NCI-H1092 (cell line): Measurements from ENCODE around the gene OLFM1.
"Not testable (repeated sequence)": the region's sequence is repeated elsewhere in the genome, so short reads cannot be mapped to it uniquely, and the experiment has no call there.

Experiments
- DNase-seq: peaks from one replicate; lab custom pipeline; 2025; lab: John Stamatoyannopoulos, UW

OLFM1 gene

GRCh38 chr9:135060461-135061116 is 26.9 kb upstream of the OLFM1 start:
- no peak for DNase-seq

GRCh38 chr9:135061441-135061840 is 26.0 kb upstream of the OLFM1 start:
- DNase-seq: no peak

GRCh38 chr9:135062254-135062653 is 25.2 kb upstream of the OLFM1 start:
- no peak for DNase-seq

GRCh38 chr9:135063466-135063865 is 24.0 kb upstream of the OLFM1 start:
- not testable (repeated sequence) for DNase-seq

- DNase-seq: not testable (repeated sequence)
These were observed 23.6 kb upstream of the OLFM1 start for GRCh38 chr9:135063888-135064287.

- no peak for DNase-seq
These were observed 22.3 kb upstream of the OLFM1 start for GRCh38 chr9:135065151-135065550.

- DNase-seq: no peak
These were observed 21.7 kb upstream of the OLFM1 start for GRCh38 chr9:135065804-135066203.

- DNase-seq: no peak
These were observed 21.2 kb upstream of the OLFM1 start for GRCh38 chr9:135066291-135066690.

GRCh38 chr9:135067096-135067710 is 20.3 kb upstream of the OLFM1 start:
- no peak for DNase-seq

- no peak for DNase-seq
These were observed 18.6 kb upstream of the OLFM1 start for GRCh38 chr9:135068776-135069415.

- no peak for DNase-seq
These were observed 17.8 kb upstream of the OLFM1 start for GRCh38 chr9:135069558-135070197.

- no peak for DNase-seq
These were observed 17.1 kb upstream of the OLFM1 start for GRCh38 chr9:135070198-135070951.

GRCh38 chr9:135070964-135071735 is 16.3 kb upstream of the OLFM1 start:
- no peak for DNase-seq

- DNase-seq: no peak
These were observed 14.3 kb upstream of the OLFM1 start for GRCh38 chr9:135073081-135073740.

GRCh38 chr9:135073741-135074305 is 13.6 kb upstream of the OLFM1 start:
- no peak for DNase-seq

- DNase-seq: no peak
These were observed 12.9 kb upstream of the OLFM1 start for GRCh38 chr9:135074354-135075233.

GRCh38 chr9:135075234-135076142 is 12.0 kb upstream of the OLFM1 start:
- DNase-seq: peak; percentile 62

- no peak for DNase-seq
These were observed 11.2 kb upstream of the OLFM1 start for GRCh38 chr9:135076143-135076875.
